PC-9 (cell line): Measurements from ENCODE around the gene VSTM2L. TPM values are rescaled to one million over a fixed set of nuclear protein-coding genes. Genes with fewer than 3 reads are reported as not detected.

Source experiments
- BruUV-seq: library from RNA; stranded (reverse); fragments of 400-500 nt; replicated peaks from 2 replicates; lab custom pipeline; 2021; lab: Mats Ljungman, UMichigan
- CTCF ChIA-PET: fragments of 300-600 bp; sonication (Branson Sonifier 250); formaldehyde crosslinking; loops from one replicate; lab custom pipeline; 2022; ENCODE audit warnings: antibody characterized with exemption; lab: Charles Lee
- POLR2A ChIA-PET: fragments of 300-600 bp; sonication (Branson Sonifier 250); formaldehyde crosslinking; loops from one replicate; lab custom pipeline; 2022; ENCODE audit warnings: antibody characterized with exemption; ENCODE audit not compliant: unreplicated experiment; lab: Charles Lee
- DNase-seq, 2 experiments: peaks; one replicate each; pipeline versions ENCODE4 v3.0.0 to v3.0.0-alpha.2; 2015 to 2022; ENCODE audit warnings: mixed read lengths in 1 of 2
- H2AFZ ChIP-seq: fragments of 200-600 bp; sonication (generic); 2 replicates; pipeline ENCODE4 v1.8.1; 2017; ENCODE audit warnings: antibody characterized with exemption
- H3F3A ChIP-seq: fragments of 200-600 bp; sonication (generic); 2 replicates; pipeline ENCODE4 v1.8.1; 2017; ENCODE audit warnings: antibody characterized with exemption, mild to moderate bottlenecking, low read depth; ENCODE audit not compliant: insufficient read depth
- H3K27ac ChIP-seq: fragments of 200-600 bp; sonication (generic); 2 replicates; pipeline ENCODE4 v1.6.1; 2016; ENCODE audit warnings: mixed run types
- H3K27me3 ChIP-seq: fragments of 200-600 bp; sonication (generic); 2 replicates; pipeline ENCODE4 v1.6.1; 2016; ENCODE audit warnings: low read depth, mixed run types; ENCODE audit not compliant: insufficient read depth
- H3K36me3 ChIP-seq: fragments of 200-600 bp; sonication (generic); 2 replicates; pipeline ENCODE4 v1.6.1; 2016; ENCODE audit warnings: low read depth, mixed run types
- H3K4me1 ChIP-seq: fragments of 200-600 bp; sonication (generic); replicated peaks from 2 replicates; pipeline ENCODE4 v1.6.1; 2016; ENCODE audit warnings: mixed run types; ENCODE audit not compliant: insufficient read depth
- H3K4me2 ChIP-seq: fragments of 200-600 bp; sonication (generic); 2 replicates; pipeline ENCODE4 v1.6.1; 2017; ENCODE audit warnings: mixed run types
- H3K4me3 ChIP-seq: fragments of 200-600 bp; sonication (generic); 2 replicates; pipeline ENCODE4 v1.6.1; 2016; ENCODE audit warnings: mixed run types
- H3K79me2 ChIP-seq: fragments of 200-600 bp; sonication (generic); 2 replicates; pipeline ENCODE4 v1.6.1; 2017; ENCODE audit warnings: low read depth, mixed run types
- H3K9me2 ChIP-seq: fragments of 200-600 bp; sonication (generic); 2 replicates; pipeline ENCODE4 v1.8.1; 2017; ENCODE audit warnings: mild to moderate bottlenecking; ENCODE audit not compliant: insufficient read depth
- H3K9me3 ChIP-seq: fragments of 200-600 bp; sonication (generic); 2 replicates; pipeline ENCODE4 v1.8.1; 2016; ENCODE audit warnings: low read depth; ENCODE audit not compliant: insufficient read depth
- H4K20me1 ChIP-seq: fragments of 200-600 bp; sonication (generic); 2 replicates; pipeline ENCODE4 v1.8.1; 2017; ENCODE audit not compliant: insufficient read depth
- EZH2 ChIP-seq: fragments of 200-600 bp; sonication (generic); IDR thresholded peaks from 2 replicates; pipeline ENCODE4 v1.8.0; 2017; ENCODE audit warnings: antibody characterized with exemption, low read depth
- intact Hi-C: fragments of 100-400 bp; cut with micrococcal nuclease; formaldehyde crosslinking; loops from one replicate; pipeline ENCODE4 v1.10.0; 2022; ENCODE audit not compliant: unreplicated experiment
- total RNA-seq: library from RNA; stranded (reverse); gene quantifications from 2 replicates; pipeline ENCODE4 v1.2.3, GENCODE V29; 2021
- TF ChIP-seq, protein P1 (sequence below): fragments of 200-600 bp; sonication (generic); conservative IDR thresholded peaks from 2 replicates; pipeline ENCODE4 v1.6.1; 2017; ENCODE audit warnings: mixed run types, antibody characterized with exemption, mild to moderate bottlenecking, moderate library complexity

VSTM2L gene
- total RNA-seq, 1 experiment from 2014 or later: 1.4 TPM

DNA sequence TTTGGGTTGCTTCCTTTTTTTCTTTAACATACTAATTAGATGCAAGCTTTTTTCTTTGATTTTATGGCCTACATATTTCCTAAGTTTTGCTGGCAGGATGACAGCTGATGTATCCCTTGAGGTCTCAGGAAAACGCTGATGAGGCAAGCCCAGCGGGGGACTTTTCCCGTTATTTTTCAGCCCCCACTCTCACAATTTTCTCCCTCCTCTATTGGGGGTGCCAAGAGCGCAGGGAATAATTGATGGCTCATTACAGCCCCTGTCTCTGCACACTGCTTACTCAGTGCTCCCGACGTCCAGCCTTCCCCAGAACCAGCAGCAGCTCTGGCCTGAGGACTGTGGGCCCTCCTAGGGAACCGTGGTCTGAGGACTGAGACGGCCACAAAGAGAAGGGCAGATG, 38.6 kb upstream of the VSTM2L start:
- no peaks in the 10 kb centered on the region for H3K36me3 ChIP-seq
- H3K27ac ChIP-seq: no peak overlapping the region
- H3K9me2 ChIP-seq: no peaks in the 10 kb centered on the region
- H3K79me2 ChIP-seq: no peaks in the 10 kb centered on the region
- no peaks in the 10 kb centered on the region for H4K20me1 ChIP-seq
- CTCF ChIA-PET: no interaction called here
- no peaks in the 10 kb centered on the region for H3K4me1 ChIP-seq
- H3K4me3 ChIP-seq: no peak overlapping the region
- no TSS peak for BruUV-seq
- no peak overlapping the region for H2AFZ ChIP-seq
- H3F3A ChIP-seq: no peaks in the 10 kb centered on the region
- H3K4me2 ChIP-seq: no peak overlapping the region
- TF ChIP-seq EZH2: no peak
- TF ChIP-seq, protein P1, sequence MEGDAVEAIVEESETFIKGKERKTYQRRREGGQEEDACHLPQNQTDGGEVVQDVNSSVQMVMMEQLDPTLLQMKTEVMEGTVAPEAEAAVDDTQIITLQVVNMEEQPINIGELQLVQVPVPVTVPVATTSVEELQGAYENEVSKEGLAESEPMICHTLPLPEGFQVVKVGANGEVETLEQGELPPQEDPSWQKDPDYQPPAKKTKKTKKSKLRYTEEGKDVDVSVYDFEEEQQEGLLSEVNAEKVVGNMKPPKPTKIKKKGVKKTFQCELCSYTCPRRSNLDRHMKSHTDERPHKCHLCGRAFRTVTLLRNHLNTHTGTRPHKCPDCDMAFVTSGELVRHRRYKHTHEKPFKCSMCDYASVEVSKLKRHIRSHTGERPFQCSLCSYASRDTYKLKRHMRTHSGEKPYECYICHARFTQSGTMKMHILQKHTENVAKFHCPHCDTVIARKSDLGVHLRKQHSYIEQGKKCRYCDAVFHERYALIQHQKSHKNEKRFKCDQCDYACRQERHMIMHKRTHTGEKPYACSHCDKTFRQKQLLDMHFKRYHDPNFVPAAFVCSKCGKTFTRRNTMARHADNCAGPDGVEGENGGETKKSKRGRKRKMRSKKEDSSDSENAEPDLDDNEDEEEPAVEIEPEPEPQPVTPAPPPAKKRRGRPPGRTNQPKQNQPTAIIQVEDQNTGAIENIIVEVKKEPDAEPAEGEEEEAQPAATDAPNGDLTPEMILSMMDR: no peak
- POLR2A ChIA-PET: no interaction called here
- H3K27me3 ChIP-seq: no peaks in the 10 kb centered on the region
- intact Hi-C loops: no loop called here
- H3K9me3 ChIP-seq: no peaks in the 10 kb centered on the region
- no peak for DNase-seq

DNA sequence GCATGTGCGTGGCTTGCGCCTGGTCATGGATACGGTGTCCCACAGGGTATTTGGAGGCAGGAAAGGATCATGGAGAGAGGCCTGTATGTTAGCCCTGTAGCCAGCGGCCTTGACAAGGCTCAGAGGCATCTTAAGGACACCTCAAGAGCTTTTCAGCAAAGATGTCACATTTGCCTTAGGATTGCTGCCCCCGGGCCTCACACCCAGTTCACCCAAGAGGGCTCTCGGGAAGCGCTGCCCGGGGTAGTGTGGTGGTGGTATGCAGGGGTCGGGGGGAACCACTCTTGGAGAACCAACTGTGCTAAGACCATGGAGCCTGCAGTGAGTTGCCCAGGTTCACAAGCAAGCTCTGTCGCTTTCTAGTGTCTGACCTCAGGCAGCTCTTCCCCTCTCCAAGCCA, 36.9 kb upstream of the VSTM2L start:
- intact Hi-C loops: no loop called here
- BruUV-seq: no TSS peak

GRCh38 chr20:37867289-37868195, 35.4 kb upstream of the VSTM2L start:
- ChIA-PET CTCF (interaction anchor here (0.5 kb wide), 1 partner anchor 125 kb away, joined by 5 read pairs; no protein-coding TSS in a partner anchor), POLR2A (no interaction called here)
- no peaks in the 10 kb centered on the region for H3K36me3 ChIP-seq

More for the DNA sequence above, 36.9 kb upstream of the VSTM2L start:
- H3K9me2 ChIP-seq: no peaks in the 10 kb centered on the region
- POLR2A ChIA-PET: no interaction called here
- no peak overlapping the region for H3K4me3 ChIP-seq
- no peaks in the 10 kb centered on the region for H3K79me2 ChIP-seq
- TF ChIP-seq, protein P1: no peak
- no peak for TF ChIP-seq EZH2
- no peak overlapping the region for H3K4me2 ChIP-seq
- H3K36me3 ChIP-seq: no peaks in the 10 kb centered on the region
- no peaks in the 10 kb centered on the region for H3F3A ChIP-seq
- no peaks in the 10 kb centered on the region for H3K4me1 ChIP-seq
- CTCF ChIA-PET: no interaction called here
- no peak overlapping the region for H2AFZ ChIP-seq
- no peaks in the 10 kb centered on the region for H3K9me3 ChIP-seq
- no peaks in the 10 kb centered on the region; the same call in 1 of the 2 replicates for H4K20me1 ChIP-seq
- no peak for DNase-seq
- H3K27ac ChIP-seq: no peak overlapping the region
- H3K27me3 ChIP-seq: no peaks in the 10 kb centered on the region

More at GRCh38 chr20:37867289-37868195, 35.4 kb upstream of the VSTM2L start:
- H3K4me3 ChIP-seq: no peak overlapping the region
- no peak overlapping the region for H3K27ac ChIP-seq
- no peak for DNase-seq
- H4K20me1 ChIP-seq: no peaks in the 10 kb centered on the region; the same call in 1 of the 2 replicates
- no peaks in the 10 kb centered on the region for H3K9me3 ChIP-seq
- H3K4me1 ChIP-seq: no peaks in the 10 kb centered on the region
- no peaks in the 10 kb centered on the region for H3K9me2 ChIP-seq
- TF ChIP-seq, protein P1: no peak
- TF ChIP-seq EZH2: no peak
- intact Hi-C loops: no loop called here
- H2AFZ ChIP-seq: no peak overlapping the region
- H3K79me2 ChIP-seq: no peaks in the 10 kb centered on the region
- H3F3A ChIP-seq: no peaks in the 10 kb centered on the region
- BruUV-seq: no TSS peak
- no peak overlapping the region for H3K4me2 ChIP-seq
- H3K27me3 ChIP-seq: no peaks in the 10 kb centered on the region
